ENCODE measurements around the gene SARS1. TPM values are rescaled to one million over a fixed set of nuclear protein-coding genes. Genes with fewer than 3 reads are reported as not detected.
A peak's percentile ranks its signal among the peaks of the same experiment; 100 is the strongest.

The SARS1 gene
- total and polyA plus RNA-seq, 2 of the 13 experiments (the other 11 are each of a cell fraction or from before 2014, with no cell fraction given): 103 to 134 TPM

- TF ChIP-seq, protein P1, sequence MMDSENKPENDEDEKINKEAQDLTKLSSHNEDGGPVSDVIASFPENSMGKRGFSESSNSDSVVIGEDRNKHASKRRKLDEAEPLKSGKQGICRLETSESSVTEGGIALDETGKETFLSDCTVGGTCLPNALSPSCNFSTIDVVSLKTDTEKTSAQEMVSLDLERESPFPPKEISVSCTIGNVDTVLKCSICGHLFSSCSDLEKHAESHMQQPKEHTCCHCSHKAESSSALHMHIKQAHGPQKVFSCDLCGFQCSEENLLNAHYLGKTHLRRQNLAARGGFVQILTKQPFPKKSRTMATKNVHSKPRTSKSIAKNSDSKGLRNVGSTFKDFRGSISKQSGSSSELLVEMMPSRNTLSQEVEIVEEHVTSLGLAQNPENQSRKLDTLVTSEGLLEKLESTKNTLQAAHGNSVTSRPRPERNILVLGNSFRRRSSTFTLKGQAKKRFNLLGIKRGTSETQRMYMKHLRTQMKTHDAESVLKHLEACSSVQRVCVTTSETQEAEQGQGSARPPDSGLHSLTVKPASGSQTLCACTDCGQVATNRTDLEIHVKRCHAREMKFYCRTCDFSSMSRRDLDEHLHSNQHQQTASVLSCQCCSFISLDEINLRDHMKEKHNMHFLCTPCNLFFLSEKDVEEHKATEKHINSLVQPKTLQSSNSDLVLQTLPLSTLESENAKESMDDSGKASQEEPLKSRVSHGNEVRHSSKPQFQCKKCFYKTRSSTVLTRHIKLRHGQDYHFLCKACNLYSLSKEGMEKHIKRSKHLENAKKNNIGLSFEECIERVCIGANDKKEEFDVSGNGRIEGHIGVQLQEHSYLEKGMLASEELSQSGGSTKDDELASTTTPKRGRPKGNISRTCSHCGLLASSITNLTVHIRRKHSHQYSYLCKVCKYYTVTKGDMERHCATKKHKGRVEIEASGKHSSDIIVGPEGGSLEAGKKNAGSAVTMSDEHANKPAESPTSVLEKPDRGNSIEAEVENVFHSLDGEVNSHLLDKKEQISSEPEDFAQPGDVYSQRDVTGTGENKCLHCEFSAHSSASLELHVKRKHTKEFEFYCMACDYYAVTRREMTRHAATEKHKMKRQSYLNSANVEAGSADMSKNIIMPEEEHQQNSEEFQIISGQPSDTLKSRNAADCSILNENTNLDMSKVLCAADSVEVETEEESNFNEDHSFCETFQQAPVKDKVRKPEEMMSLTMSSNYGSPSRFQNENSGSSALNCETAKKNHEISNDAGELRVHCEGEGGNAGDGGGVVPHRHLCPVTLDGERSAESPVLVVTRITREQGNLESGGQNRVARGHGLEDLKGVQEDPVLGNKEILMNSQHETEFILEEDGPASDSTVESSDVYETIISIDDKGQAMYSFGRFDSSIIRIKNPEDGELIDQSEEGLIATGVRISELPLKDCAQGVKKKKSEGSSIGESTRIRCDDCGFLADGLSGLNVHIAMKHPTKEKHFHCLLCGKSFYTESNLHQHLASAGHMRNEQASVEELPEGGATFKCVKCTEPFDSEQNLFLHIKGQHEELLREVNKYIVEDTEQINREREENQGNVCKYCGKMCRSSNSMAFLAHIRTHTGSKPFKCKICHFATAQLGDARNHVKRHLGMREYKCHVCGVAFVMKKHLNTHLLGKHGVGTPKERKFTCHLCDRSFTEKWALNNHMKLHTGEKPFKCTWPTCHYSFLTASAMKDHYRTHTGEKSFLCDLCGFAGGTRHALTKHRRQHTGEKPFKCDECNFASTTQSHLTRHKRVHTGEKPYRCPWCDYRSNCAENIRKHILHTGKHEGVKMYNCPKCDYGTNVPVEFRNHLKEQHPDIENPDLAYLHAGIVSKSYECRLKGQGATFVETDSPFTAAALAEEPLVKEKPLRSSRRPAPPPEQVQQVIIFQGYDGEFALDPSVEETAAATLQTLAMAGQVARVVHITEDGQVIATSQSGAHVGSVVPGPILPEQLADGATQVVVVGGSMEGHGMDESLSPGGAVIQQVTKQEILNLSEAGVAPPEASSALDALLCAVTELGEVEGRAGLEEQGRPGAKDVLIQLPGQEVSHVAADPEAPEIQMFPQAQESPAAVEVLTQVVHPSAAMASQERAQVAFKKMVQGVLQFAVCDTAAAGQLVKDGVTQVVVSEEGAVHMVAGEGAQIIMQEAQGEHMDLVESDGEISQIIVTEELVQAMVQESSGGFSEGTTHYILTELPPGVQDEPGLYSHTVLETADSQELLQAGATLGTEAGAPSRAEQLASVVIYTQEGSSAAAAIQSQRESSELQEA (CRISPR knock-in tag; IDR thresholded peaks at IDR 0.05; ENCODE audit: not compliant biosample characterization): no peak
- TF ChIP-seq MTF1 (CRISPR knock-in tag; IDR thresholded peaks at IDR 0.05) (no peak), ZNF660 (CRISPR knock-in tag; IDR thresholded peaks at IDR 0.05; ENCODE audit: borderline replicate concordance, low read depth) (no peak), ISL2 (CRISPR knock-in tag; IDR thresholded peaks at IDR 0.05) (no peak), ZNF7 (CRISPR knock-in tag; IDR thresholded peaks at IDR 0.05) (no peak), TOPORS (CRISPR knock-in tag; IDR thresholded peaks at IDR 0.05) (no peak), ARID4A (CRISPR knock-in tag; IDR thresholded peaks at IDR 0.05; ENCODE audit: borderline replicate concordance) (0 out of 2 replicates have a peak, but pooled peaks have one; percentile 20), THAP11 (CRISPR knock-in tag; IDR thresholded peaks at IDR 0.05) (0 out of 2 replicates have a peak, but pooled peaks have one; percentile 12), CTCF (CRISPR knock-in tag; IDR thresholded peaks at IDR 0.05) (peak; percentile 83), MTA1 (CRISPR knock-in tag; IDR thresholded peaks at IDR 0.05; ENCODE audit: borderline replicate concordance) (peak; percentile 33; the same call in 1 of the 2 replicates), MZF1 (CRISPR knock-in tag; IDR thresholded peaks at IDR 0.05; ENCODE audit: borderline replicate concordance) (no peak), KLF15 (CRISPR knock-in tag; IDR thresholded peaks at IDR 0.05; ENCODE audit: borderline replicate concordance) (no peak), ZNF350 (CRISPR knock-in tag; IDR thresholded peaks at IDR 0.05; ENCODE audit: borderline replicate concordance, low read depth) (peak; percentile 35; the same call in 1 of the 2 replicates), ZNF891 (CRISPR knock-in tag; IDR thresholded peaks at IDR 0.05) (no peak)
Observed at GRCh38 chr1:109239409-109240068, 25.8 kb downstream of the SARS1 start (continued).

All from HepG2 (cell line).